ENCODE measurements around the gene NCKAP1.
"Not testable (repeated sequence)": the region's sequence is repeated elsewhere in the genome, so short reads cannot be mapped to it uniquely, and the experiment has no call there.

Gene NCKAP1, protein sequence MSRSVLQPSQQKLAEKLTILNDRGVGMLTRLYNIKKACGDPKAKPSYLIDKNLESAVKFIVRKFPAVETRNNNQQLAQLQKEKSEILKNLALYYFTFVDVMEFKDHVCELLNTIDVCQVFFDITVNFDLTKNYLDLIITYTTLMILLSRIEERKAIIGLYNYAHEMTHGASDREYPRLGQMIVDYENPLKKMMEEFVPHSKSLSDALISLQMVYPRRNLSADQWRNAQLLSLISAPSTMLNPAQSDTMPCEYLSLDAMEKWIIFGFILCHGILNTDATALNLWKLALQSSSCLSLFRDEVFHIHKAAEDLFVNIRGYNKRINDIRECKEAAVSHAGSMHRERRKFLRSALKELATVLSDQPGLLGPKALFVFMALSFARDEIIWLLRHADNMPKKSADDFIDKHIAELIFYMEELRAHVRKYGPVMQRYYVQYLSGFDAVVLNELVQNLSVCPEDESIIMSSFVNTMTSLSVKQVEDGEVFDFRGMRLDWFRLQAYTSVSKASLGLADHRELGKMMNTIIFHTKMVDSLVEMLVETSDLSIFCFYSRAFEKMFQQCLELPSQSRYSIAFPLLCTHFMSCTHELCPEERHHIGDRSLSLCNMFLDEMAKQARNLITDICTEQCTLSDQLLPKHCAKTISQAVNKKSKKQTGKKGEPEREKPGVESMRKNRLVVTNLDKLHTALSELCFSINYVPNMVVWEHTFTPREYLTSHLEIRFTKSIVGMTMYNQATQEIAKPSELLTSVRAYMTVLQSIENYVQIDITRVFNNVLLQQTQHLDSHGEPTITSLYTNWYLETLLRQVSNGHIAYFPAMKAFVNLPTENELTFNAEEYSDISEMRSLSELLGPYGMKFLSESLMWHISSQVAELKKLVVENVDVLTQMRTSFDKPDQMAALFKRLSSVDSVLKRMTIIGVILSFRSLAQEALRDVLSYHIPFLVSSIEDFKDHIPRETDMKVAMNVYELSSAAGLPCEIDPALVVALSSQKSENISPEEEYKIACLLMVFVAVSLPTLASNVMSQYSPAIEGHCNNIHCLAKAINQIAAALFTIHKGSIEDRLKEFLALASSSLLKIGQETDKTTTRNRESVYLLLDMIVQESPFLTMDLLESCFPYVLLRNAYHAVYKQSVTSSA

DNA sequence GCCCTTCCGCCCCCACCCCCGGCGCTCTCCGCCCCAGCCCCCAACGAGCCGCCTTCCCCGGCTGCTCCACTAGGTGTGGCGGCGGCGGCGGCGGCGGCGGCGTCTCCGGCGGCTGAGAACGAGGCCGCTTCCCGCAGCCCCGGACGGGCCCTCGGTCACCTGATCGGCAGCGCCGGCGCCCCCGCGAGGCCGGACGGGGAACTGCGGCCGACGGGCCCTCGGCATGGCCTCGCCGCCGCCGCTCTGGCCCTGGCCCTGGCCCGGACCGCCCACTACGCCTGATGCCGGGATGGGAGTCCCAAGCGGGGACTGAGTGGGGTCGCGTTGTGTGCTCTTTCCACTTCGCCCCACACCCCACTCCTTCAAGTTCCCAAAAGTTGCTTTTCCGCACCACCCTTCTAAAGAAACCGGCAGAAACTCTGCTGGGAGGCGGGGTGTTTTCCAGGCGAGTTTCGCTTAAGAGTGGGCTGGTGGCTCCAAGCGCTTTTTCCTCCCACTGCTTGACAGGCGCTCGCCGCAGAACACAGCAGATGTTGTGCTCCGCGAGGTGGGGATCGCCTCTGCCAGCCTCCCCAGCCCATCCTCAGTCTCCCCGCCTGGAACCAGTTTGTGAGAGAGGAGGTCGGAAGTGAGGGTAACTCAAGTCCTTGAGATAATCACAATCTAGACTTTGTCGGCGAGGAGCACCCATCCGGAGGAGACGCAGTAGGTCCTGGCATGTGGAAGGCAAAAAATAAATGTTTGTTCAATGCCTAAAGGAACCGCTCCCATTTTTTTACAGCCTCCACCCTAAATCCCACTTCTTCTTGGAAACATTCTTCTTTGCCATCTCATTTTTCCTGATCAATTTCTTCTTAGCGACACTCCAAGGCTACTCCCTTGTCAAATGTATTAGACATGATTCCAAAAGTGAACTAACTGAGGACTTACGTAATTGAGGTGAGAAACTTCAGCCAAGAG is at the start of gene NCKAP1:
Gene NCKAP1 (minus strand): TSS at position 117 of the 960 bp plus-strand sequence. CDS start 358 bp downstream, outside the sequence.
- DNase-seq (ENCODE audit: low read depth): peak; percentile 87

- DNase-seq (ENCODE audit: low read depth): no peak
Measured at GRCh38 chr2:183081911-183082310, 43.7 kb upstream of the NCKAP1 start.

GRCh38 chr2:183079139-183079775 is 41.0 kb upstream of the NCKAP1 start:
- no peak for DNase-seq (ENCODE audit: low read depth)

GRCh38 chr2:183078464-183079138 is 40.3 kb upstream of the NCKAP1 start, which contains the start of gene DUSP19:
TSS of gene DUSP19 (plus strand) at chr2:183078747. CDS start at chr2:183078934, 187 bp downstream.
- DNase-seq (ENCODE audit: low read depth): peak; percentile 88

- DNase-seq (ENCODE audit: low read depth): peak; percentile 18
Measured at GRCh38 chr2:183078163-183078463, 39.9 kb upstream of the NCKAP1 start.

DNA sequence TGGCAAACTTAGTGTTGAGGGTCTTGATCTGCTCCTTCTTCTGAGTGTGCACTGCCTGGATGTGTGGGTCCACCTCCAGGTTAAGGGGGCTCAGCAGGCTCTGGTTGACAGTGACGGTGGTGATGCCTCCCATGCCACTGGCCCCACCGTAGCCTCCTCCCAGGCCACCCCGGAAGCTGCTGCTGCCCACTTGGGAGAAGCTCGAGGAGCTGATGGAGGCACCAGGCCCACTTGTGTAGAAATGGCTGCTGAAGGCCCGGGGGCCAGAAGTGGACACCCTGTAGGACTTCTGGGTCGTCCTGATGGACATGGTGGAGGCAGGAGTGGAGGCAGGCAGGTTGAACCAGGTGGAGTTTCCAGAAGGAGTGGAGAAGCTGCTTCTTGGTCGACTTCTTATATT is 33.9 kb upstream of the NCKAP1 start:
- no peak for DNase-seq (ENCODE audit: low read depth)

GRCh38 chr2:183070942-183071844 is 32.9 kb upstream of the NCKAP1 start:
- DNase-seq (ENCODE audit: low read depth): peak; percentile 60

- DNase-seq (ENCODE audit: low read depth): no peak
Measured at GRCh38 chr2:183069174-183069573, 30.9 kb upstream of the NCKAP1 start.

DNA sequence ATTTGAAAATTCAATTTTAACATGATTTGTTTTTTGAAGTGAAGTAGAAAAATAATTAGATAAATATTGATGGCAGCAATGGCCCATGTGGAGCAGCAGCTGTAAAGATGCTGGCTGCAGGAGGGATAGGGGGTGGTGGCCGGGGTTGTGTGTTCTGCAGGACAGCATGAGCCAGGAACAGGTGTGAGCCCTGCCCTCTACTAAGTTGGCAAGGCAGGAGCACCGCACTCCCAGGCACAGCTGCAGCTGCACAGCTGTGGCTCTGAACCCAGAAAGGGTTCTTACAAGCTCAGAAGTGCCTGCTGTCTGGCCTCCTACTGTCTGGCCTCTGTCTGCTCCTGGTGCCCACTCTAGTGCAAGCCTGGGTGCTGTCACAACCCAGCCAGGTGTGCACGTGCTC is 30.3 kb upstream of the NCKAP1 start:
- no peak for DNase-seq (ENCODE audit: low read depth)

DNA sequence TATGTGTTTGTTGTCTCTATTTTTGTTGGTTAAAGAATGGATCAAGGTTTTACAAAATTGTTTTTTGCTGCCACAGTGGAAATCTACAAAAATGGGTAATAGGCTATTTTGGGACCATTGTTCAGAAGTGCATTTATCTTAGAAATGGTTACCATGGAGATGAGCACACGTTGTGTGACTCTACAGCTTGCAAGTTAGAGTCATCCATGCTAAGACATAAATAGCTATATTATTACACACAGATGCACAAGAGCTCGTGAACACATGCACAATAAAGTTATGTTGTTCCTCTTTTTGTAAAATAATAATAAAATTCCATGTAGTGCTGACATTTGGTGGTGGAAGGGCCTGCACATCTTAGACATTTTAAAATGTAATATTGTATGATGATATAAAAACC is 24.8 kb upstream of the NCKAP1 start:
- DNase-seq (ENCODE audit: low read depth): peak; percentile 35

DNA sequence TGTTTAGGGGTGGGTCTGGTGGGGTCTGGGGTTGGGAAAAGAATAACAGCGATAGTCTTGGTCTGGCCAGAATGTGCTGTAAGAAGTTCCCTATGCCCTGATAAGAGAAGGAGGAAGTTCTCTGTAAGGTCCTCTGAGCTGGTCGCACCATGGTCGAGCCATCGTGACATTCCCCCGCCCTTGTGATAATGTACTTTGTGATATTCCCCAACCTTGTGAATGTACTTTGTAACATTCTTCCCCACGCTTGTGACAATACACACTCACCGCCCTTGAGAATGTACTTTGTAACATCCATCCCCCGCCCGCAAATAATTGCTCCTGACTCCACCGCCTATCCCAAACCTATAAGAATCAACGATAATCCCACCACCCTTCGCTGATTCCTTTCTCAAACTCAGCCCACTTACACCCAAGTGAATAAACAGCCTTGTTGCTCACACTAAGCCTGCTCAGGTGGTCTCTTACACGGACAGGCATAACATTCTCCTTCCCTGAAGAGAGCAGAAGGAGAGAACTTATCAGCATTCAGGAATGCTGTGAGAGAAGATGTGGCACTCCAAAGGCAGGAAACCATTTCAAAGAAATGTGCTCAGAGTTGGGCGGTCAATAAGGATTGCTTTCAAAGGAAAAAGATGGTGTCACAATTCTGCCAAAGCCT is 22.4 kb upstream of the NCKAP1 start:
- DNase-seq (ENCODE audit: low read depth): no peak

GRCh38 chr2:183059561-183059960 is 21.3 kb upstream of the NCKAP1 start:
- peak; percentile 94 for DNase-seq (ENCODE audit: low read depth)

- DNase-seq (ENCODE audit: low read depth): no peak
Measured at GRCh38 chr2:183057333-183057985, 19.2 kb upstream of the NCKAP1 start.

DNA sequence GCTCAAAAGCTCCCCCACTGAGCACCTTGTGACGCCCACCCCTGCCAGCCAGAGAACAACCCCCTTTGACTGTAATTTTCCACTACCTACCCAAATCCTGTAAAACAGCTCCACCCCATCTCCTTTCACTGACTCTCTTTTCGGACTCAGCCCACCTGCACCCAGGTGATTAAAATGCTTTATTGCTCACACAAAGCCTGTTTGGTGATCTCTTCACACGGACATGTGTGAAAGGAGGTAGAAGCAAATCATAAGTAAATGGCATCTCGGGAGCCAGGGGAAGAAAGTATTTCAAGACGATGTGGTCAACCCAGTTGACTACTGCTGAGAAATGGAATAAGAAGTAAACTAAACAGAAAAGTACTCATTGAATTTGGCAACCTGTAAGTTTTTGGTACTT is 11.2 kb upstream of the NCKAP1 start:
- no peak for DNase-seq (ENCODE audit: low read depth)

DNA sequence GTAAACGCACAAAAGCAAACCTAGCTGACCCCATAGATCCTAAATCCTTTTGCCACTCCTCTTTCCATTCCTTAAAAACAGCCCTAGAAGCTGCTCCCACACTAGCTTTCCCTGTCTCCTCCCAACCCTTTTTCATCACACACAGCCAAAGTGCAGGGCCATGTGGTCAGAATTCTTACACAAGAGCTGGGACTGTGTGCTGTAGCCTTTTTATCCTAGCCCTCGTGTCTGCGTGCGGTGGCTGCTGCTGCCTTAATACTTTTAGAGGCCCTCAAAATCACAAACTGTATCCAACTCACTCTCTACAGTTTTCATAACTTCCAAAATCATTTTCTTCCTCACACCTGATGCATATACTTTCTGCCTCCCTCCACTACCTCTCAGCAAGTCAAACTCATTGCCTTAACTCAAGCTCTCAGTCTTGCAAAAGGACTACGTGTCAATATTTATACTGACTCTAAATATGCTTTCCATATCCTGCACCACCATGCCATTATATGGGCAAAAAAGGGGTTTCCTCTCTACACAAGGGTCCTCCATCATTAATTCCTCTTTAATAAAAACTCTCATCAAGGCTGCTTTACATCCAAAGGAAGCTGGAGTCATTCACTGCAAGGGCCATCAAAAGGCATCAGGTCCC is 9.3 kb upstream of the NCKAP1 start:
- not testable (repeated sequence) for DNase-seq (ENCODE audit: low read depth)

DNA sequence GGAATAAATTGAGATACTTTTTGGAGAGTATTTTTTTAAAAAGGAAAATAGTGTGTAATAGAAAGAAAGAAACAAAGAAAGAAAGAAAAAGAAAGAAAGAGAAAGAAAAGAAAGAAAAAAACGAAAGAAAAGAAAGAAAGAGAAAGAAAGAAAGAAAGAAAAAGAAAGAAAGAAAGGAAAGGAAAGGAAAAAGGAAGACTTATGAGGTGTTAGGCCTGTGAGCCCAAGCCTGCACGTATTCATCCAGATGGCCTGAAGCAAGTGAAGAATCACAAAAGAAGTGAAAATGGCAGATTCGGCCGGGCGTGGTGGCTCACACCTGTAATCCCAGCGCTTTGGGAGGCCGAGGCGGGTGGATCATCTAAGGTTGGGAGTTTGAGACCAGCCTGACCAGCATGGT is 5.3 kb upstream of the NCKAP1 start:
- DNase-seq (ENCODE audit: low read depth): not testable (repeated sequence)

GRCh38 chr2:183040604-183041003 is 2.3 kb upstream of the NCKAP1 start:
- DNase-seq (ENCODE audit: low read depth): no peak

Data from iris pigment epithelial cell (primary cell).